HCT116 (cell line): ENCODE results near the gene KRT77. TPM values are rescaled to one million over a fixed set of nuclear protein-coding genes. Genes with fewer than 3 reads are reported as not detected.

Source experiments
- ATAC-seq: fragments of 200-7000 bp; cut with Tn5 transposase; 2 replicates; pipeline ENCODE4 v1.9.1; 2020; ENCODE audit warnings: mild to moderate bottlenecking, moderate library complexity
- BruUV-seq: library from RNA; stranded (reverse); fragments of 400-500 nt; replicated peaks from 2 replicates; lab custom pipeline; 2021; lab: Mats Ljungman, UMichigan
- CTCF ChIA-PET: fragments of 300-600 bp; sonication (Branson Sonifier 250); formaldehyde crosslinking; loops from one replicate; lab custom pipeline; 2021; ENCODE audit warnings: antibody characterized with exemption; lab: Charles Lee
- POLR2A ChIA-PET: fragments of 300-600, 350-600 bp; sonication (Branson Sonifier 250); formaldehyde crosslinking; loops from one replicate; lab custom pipeline; 2021; ENCODE audit warnings: antibody characterized with exemption; lab: Charles Lee
- RAD21 ChIA-PET, 2 experiments: fragments of 300-600 bp; sonication (Branson Sonifier 250); formaldehyde crosslinking; loops; one replicate each; lab custom pipeline; 2023; ENCODE audit warnings: low total read pairs in 2 of 2; ENCODE audit not compliant: uncharacterized antibody in 2 of 2, unreplicated experiment in 2 of 2, low non-redundant PET in 1 of 2; lab: Charles Lee
- DNase-seq: peaks from one replicate; pipeline ENCODE4 v3.0.0-alpha.2; 2010; ENCODE audit warnings: low read depth, low spot score
- H2AFZ ChIP-seq: fragments of 200-600 bp; shearing (Covaris generic), sonication (generic); 2 replicates; pipeline ENCODE4 v1.6.1; 2017; ENCODE audit warnings: low read depth, mixed run types, mixed read lengths, antibody characterized with exemption, low read length; ENCODE audit not compliant: poor library complexity, severe bottlenecking
- H3K27ac ChIP-seq: 2 replicates; pipeline ENCODE4 v1.5.1; 2012; ENCODE audit warnings: low read depth, low read length
- H3K27me3 ChIP-seq: fragments of 200-600 bp; sonication (generic); 2 replicates; pipeline ENCODE4 v1.6.1; 2016; ENCODE audit warnings: mixed run types, low read length, mixed read lengths; ENCODE audit not compliant: insufficient read depth
- H3K36me3 ChIP-seq, 2 experiments: fragments of 200-500 bp in 1 of 2; fragments of 200-600 bp in 1 of 2; sonication (Bioruptor generic) in 1 of 2; sonication (generic) in 1 of 2; 2 replicates each; pipeline versions ENCODE4 v1.5.1 to v1.6.1; 2014 to 2016; ENCODE audit warnings: low read length in 2 of 2, inconsistent platforms in 1 of 2, mixed read lengths in 1 of 2, mixed run types in 1 of 2; ENCODE audit not compliant: insufficient read depth in 2 of 2, control insufficient read depth in 1 of 2
- H3K4me1 ChIP-seq, 2 experiments: fragments of 200-600 bp in 1 of 2; sonication (generic) in 1 of 2; 2 replicates each; pipeline versions ENCODE4 v1.5.1 to v1.6.1; 2012 to 2017; ENCODE audit warnings: low read length in 2 of 2, inconsistent platforms in 1 of 2, mild to moderate bottlenecking in 1 of 2, mixed read lengths in 1 of 2, mixed run types in 1 of 2, moderate library complexity in 1 of 2; ENCODE audit not compliant: insufficient read depth in 2 of 2, control insufficient read depth in 1 of 2
- H3K4me2 ChIP-seq: fragments of 200-600 bp; sonication (generic); 2 replicates; pipeline ENCODE4 v1.6.1; 2017; ENCODE audit warnings: mixed run types, low read length, mixed read lengths
- H3K4me3 ChIP-seq, 2 experiments: fragments of 200-600 bp in 1 of 2; sonication (generic) in 1 of 2; replicated peaks in 1 of 2; 2 replicates each; pipeline ENCODE4 v1.5.1; 2011 to 2016; ENCODE audit warnings: low read length in 2 of 2, control low read depth in 1 of 2, low read depth in 1 of 2, mild to moderate bottlenecking in 1 of 2, mixed read lengths in 1 of 2, mixed run types in 1 of 2
- H3K79me2 ChIP-seq: fragments of 200-600 bp; sonication (generic); 2 replicates; pipeline ENCODE4 v1.6.1; 2017; ENCODE audit warnings: mild to moderate bottlenecking, mixed run types, low read length, moderate library complexity, mixed read lengths; ENCODE audit not compliant: insufficient read depth
- H3K9ac ChIP-seq: fragments of 200-600 bp; sonication (generic); 2 replicates; pipeline ENCODE4 v1.6.1; 2016; ENCODE audit warnings: low read length, mixed read lengths
- H3K9me2 ChIP-seq: fragments of 200-600 bp; sonication (generic), shearing (Covaris generic); 2 replicates; pipeline ENCODE4 v1.6.1; 2017; ENCODE audit warnings: mixed run types, mild to moderate bottlenecking, moderate library complexity; ENCODE audit not compliant: insufficient read depth
- H3K9me3 ChIP-seq, 2 experiments: fragments of 200-500 bp in 1 of 2; fragments of 200-600 bp in 1 of 2; sonication (Bioruptor generic) in 1 of 2; sonication (generic) in 1 of 2; 2 replicates each; pipeline ENCODE4 v1.6.1; 2014 to 2017; ENCODE audit warnings: low read length in 2 of 2, mixed read lengths in 2 of 2, inconsistent platforms in 1 of 2, low read depth in 1 of 2, mild to moderate bottlenecking in 1 of 2, mixed run types in 1 of 2, moderate library complexity in 1 of 2; ENCODE audit not compliant: control insufficient read depth in 1 of 2, insufficient read depth in 1 of 2
- H4K20me1 ChIP-seq: fragments of 200-600 bp; sonication (generic), shearing (Covaris generic); 2 replicates; pipeline ENCODE4 v1.6.1; 2017; ENCODE audit warnings: mixed run types, mild to moderate bottlenecking, moderate library complexity; ENCODE audit not compliant: insufficient read depth
- CBX3 ChIP-seq: IDR thresholded peaks from 2 replicates; pipeline ENCODE4 v1.6.1; 2012; ENCODE audit warnings: low read depth
- CEBPB ChIP-seq: IDR thresholded peaks from 2 replicates; pipeline ENCODE4 v1.6.1; 2012; ENCODE audit warnings: low read depth
- EGR1 ChIP-seq: IDR thresholded peaks from 2 replicates; pipeline ENCODE4 v1.6.1; 2012; ENCODE audit warnings: low read depth
- EZH2 ChIP-seq: fragments of 200-600 bp; sonication (generic); IDR thresholded peaks from 2 replicates; pipeline ENCODE4 v1.6.1; 2017; ENCODE audit warnings: antibody characterized with exemption, mixed run types
- EZH2phosphoT487 ChIP-seq: fragments of 200-600 bp; IDR thresholded peaks from 2 replicates; pipeline ENCODE4 v1.6.1; 2018; ENCODE audit warnings: antibody characterized with exemption, borderline replicate concordance
- FOSL1 ChIP-seq: IDR thresholded peaks from 2 replicates; pipeline ENCODE4 v1.6.1; 2012; ENCODE audit warnings: low read depth
- JUND ChIP-seq: IDR thresholded peaks from 2 replicates; pipeline ENCODE4 v1.6.1; 2012
- POLR2A ChIP-seq: IDR thresholded peaks from 2 replicates; pipeline ENCODE4 v1.7.0; 2011; ENCODE audit warnings: borderline replicate concordance; ENCODE audit not compliant: insufficient read depth, insufficient read length; ENCODE audit errors: extremely low read depth
- POLR2AphosphoS5 ChIP-seq: IDR thresholded peaks from 2 replicates; pipeline ENCODE4 v1.6.1; 2011; ENCODE audit warnings: mild to moderate bottlenecking, low read depth, low read length, moderate library complexity
- RAD21 ChIP-seq: IDR thresholded peaks from 2 replicates; pipeline ENCODE4 v1.6.1; 2012; ENCODE audit warnings: low read depth, mild to moderate bottlenecking
- SIN3A ChIP-seq: IDR thresholded peaks from 2 replicates; pipeline ENCODE4 v1.6.1; 2012; ENCODE audit warnings: low read depth
- SP1 ChIP-seq: IDR thresholded peaks from 2 replicates; pipeline ENCODE4 v1.6.1; 2012; ENCODE audit warnings: low read depth
- SRF ChIP-seq: IDR thresholded peaks from 2 replicates; pipeline ENCODE4 v1.6.1; 2012; ENCODE audit warnings: low read depth
- TCF7L2 ChIP-seq: IDR thresholded peaks from 2 replicates; pipeline ENCODE4 v1.7.0; 2011; ENCODE audit warnings: borderline replicate concordance, inconsistent platforms; ENCODE audit not compliant: insufficient read depth, insufficient read length; ENCODE audit errors: extremely low read depth
- YY1 ChIP-seq: IDR thresholded peaks from 2 replicates; pipeline ENCODE4 v1.6.1; 2011; ENCODE audit warnings: low read length, low read depth, moderate library complexity, mild to moderate bottlenecking; ENCODE audit not compliant: insufficient replicate concordance; ENCODE audit errors: extremely low read depth
- ZFX ChIP-seq: fragments of 450-650 bp; IDR thresholded peaks from 2 replicates; pipeline ENCODE4 v1.6.1; 2017
- ZNF274 ChIP-seq: fragments of 200-500 bp; sonication (Bioruptor generic); IDR thresholded peaks from 2 replicates; pipeline ENCODE4 v1.6.1; 2014; ENCODE audit warnings: mild to moderate bottlenecking, low read depth, low read length, inconsistent platforms
- intact Hi-C: fragments of 100-400 bp; cut with micrococcal nuclease; formaldehyde crosslinking; loops from 2 replicates; pipeline ENCODE4 v1.10.0; 2022
- total RNA-seq: library from RNA; stranded (reverse); gene quantifications from one replicate; pipeline ENCODE4 v1.2.1, GENCODE V29; 2021; ENCODE audit not compliant: unreplicated experiment
- TF ChIP-seq, protein P1 (sequence below): IDR thresholded peaks from 2 replicates; pipeline ENCODE4 v1.6.1; 2012
- TF ChIP-seq, protein P2 (sequence below): IDR thresholded peaks from 2 replicates; pipeline ENCODE4 v1.6.1; 2011; ENCODE audit warnings: mild to moderate bottlenecking, low read length, moderate library complexity; ENCODE audit not compliant: insufficient replicate concordance; ENCODE audit errors: extremely low read depth
- TF ChIP-seq, protein P3 (sequence below): IDR thresholded peaks from 2 replicates; pipeline ENCODE4 v1.6.1; 2012

Gene KRT77
- total RNA-seq, 1 experiment from 2014 or later = not detected

DNA sequence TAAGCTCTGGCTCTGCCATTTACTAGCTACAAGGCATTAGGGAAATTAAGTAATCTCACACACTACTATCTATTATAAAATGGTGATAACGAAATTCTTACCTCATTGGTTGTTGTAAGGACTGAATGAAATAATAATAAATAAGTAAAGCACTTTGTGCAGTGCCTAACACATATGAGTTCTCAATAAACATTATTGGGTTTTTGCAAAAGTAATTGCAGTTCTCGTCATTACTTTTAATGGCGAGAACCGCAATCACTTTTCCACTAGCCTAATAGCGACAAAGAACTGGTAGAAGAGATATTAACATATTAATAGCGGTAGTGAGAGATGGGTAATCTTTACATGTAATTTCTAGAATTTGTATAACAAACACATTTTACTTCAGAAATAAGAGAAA, 9.2 kb downstream of the KRT77 start:
- ChIA-PET CTCF (no interaction called here), RAD21 (no interaction called here), POLR2A (interaction anchor here (0.7 kb wide), 1 partner anchor 197 kb away, joined by 3 read pairs; no protein-coding TSS in a partner anchor)
- Histone ChIP-seq H2AFZ (no peak overlapping the region), H3K9me2 (no peaks in the 10 kb centered on the region), H3K4me1 (no peaks in the 10 kb centered on the region), H3K79me2 (no peaks in the 10 kb centered on the region), H3K4me3 (no peak overlapping the region), H3K9me3 (no peaks in the 10 kb centered on the region), H3K27ac (no peak overlapping the region), H3K36me3 (no peaks in the 10 kb centered on the region), H3K4me2 (no peak overlapping the region), H3K27me3 (peaks cover 7% of the 10 kb centered on the region; the same call in 1 of the 2 replicates), H4K20me1 (no peaks in the 10 kb centered on the region), H3K9ac (no peak overlapping the region)
- BruUV-seq = no TSS peak
- ATAC-seq = no peak
- TF ChIP-seq CEBPB (no peak), YY1 (no peak), SP1 (no peak), ZFX (no peak), CBX3 (no peak), JUND (no peak), POLR2A (no peak), EGR1 (no peak), EZH2phosphoT487 (no peak), TCF7L2 (no peak), SIN3A (no peak), EZH2 (no peak), SRF (no peak), FOSL1 (no peak), POLR2AphosphoS5 (no peak), ZNF274 (no peak), RAD21 (no peak)
- TF ChIP-seq, protein P1, sequence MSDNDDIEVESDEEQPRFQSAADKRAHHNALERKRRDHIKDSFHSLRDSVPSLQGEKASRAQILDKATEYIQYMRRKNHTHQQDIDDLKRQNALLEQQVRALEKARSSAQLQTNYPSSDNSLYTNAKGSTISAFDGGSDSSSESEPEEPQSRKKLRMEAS = no peak
- TF ChIP-seq, protein P2, sequence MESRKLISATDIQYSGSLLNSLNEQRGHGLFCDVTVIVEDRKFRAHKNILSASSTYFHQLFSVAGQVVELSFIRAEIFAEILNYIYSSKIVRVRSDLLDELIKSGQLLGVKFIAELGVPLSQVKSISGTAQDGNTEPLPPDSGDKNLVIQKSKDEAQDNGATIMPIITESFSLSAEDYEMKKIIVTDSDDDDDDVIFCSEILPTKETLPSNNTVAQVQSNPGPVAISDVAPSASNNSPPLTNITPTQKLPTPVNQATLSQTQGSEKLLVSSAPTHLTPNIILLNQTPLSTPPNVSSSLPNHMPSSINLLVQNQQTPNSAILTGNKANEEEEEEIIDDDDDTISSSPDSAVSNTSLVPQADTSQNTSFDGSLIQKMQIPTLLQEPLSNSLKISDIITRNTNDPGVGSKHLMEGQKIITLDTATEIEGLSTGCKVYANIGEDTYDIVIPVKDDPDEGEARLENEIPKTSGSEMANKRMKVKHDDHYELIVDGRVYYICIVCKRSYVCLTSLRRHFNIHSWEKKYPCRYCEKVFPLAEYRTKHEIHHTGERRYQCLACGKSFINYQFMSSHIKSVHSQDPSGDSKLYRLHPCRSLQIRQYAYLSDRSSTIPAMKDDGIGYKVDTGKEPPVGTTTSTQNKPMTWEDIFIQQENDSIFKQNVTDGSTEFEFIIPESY = no peak
- TF ChIP-seq, protein P3, sequence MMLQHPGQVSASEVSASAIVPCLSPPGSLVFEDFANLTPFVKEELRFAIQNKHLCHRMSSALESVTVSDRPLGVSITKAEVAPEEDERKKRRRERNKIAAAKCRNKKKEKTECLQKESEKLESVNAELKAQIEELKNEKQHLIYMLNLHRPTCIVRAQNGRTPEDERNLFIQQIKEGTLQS = no peak
- DNase-seq = no peak
- intact Hi-C loops = no loop called here
